Lower leg skin (tissue), 3 donors: ENCODE results near the gene NTRK2.

Experiments
- POLR2A ChIP-seq, 2 donors: fragments of 450-650 bp; IDR thresholded peaks; one replicate each; pipeline ENCODE4 v1.6.1; 2016 to 2017; ENCODE audit warnings: antibody characterized with exemption in 2 of 2, mild to moderate bottlenecking in 1 of 2, moderate library complexity in 1 of 2
- TF ChIP-seq, protein P1 (sequence below), 3 donors: fragments of 450-650 bp; IDR thresholded peaks; one replicate each; pipeline ENCODE4 v1.5.1; 2016; ENCODE audit warnings: antibody characterized with exemption in 3 of 3, mild to moderate bottlenecking in 3 of 3, moderate library complexity in 2 of 3

DNA sequence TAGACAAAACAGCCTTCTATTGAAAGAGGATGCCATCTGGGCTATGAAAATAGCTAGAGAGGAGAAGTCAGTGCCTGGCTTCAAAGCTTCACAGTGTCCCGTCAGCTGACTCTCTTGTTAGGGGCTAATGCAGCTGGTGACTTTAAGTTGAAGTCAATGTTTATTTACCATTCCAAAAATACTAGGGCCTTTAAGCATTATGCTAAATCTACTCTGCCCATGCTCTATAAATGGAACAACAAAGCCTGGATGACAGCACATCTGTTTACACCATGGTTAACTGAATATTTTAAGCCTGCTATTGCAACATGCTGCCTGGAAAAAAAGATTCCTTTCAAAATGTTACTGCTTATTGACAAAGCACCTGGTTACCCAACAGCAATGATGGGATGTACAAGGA lies 309.1 kb downstream of the NTRK2 start:
- TF ChIP-seq, protein P1, sequence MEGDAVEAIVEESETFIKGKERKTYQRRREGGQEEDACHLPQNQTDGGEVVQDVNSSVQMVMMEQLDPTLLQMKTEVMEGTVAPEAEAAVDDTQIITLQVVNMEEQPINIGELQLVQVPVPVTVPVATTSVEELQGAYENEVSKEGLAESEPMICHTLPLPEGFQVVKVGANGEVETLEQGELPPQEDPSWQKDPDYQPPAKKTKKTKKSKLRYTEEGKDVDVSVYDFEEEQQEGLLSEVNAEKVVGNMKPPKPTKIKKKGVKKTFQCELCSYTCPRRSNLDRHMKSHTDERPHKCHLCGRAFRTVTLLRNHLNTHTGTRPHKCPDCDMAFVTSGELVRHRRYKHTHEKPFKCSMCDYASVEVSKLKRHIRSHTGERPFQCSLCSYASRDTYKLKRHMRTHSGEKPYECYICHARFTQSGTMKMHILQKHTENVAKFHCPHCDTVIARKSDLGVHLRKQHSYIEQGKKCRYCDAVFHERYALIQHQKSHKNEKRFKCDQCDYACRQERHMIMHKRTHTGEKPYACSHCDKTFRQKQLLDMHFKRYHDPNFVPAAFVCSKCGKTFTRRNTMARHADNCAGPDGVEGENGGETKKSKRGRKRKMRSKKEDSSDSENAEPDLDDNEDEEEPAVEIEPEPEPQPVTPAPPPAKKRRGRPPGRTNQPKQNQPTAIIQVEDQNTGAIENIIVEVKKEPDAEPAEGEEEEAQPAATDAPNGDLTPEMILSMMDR (IDR thresholded peaks at IDR 0.05), result no peak
- no peak for TF ChIP-seq POLR2A (IDR thresholded peaks at IDR 0.05)
